ENCODE results near the gene TC2N.
"Not testable (repeated sequence)": the region's sequence is repeated elsewhere in the genome, so short reads cannot be mapped to it uniquely, and the experiment has no call there.

Gene TC2N

DNA sequence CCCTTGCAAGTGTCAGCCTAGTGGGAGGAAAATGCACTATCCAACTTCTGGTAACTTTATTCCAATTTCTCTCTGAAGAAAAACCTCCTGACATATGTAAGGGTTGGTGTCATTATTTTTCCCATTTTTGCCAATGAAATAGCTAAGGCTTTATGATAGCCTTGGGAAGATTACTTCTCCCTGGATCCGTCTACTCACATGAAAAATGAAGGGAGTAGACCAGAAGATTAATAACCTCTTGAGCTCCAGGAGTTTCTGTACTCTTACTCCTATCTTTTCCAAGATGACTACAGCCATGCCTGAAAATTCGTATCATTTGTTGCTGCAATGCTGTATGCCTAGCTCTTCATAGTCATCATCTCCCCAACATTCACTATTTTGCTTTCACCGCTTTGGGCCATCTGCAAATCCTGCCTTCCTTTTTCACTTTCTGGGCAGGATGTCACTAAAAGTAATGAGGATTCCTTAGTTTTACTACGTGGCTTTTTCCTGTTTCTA, 18.8 kb downstream of the TC2N start:
- H3K27ac ChIP-seq, result no peak overlapping the region
- TF ChIP-seq, protein P1, sequence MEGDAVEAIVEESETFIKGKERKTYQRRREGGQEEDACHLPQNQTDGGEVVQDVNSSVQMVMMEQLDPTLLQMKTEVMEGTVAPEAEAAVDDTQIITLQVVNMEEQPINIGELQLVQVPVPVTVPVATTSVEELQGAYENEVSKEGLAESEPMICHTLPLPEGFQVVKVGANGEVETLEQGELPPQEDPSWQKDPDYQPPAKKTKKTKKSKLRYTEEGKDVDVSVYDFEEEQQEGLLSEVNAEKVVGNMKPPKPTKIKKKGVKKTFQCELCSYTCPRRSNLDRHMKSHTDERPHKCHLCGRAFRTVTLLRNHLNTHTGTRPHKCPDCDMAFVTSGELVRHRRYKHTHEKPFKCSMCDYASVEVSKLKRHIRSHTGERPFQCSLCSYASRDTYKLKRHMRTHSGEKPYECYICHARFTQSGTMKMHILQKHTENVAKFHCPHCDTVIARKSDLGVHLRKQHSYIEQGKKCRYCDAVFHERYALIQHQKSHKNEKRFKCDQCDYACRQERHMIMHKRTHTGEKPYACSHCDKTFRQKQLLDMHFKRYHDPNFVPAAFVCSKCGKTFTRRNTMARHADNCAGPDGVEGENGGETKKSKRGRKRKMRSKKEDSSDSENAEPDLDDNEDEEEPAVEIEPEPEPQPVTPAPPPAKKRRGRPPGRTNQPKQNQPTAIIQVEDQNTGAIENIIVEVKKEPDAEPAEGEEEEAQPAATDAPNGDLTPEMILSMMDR (conservative IDR thresholded peaks at IDR 0.05), result no peak
- no peak for TF ChIP-seq ZFX (IDR thresholded peaks at IDR 0.05)

DNA sequence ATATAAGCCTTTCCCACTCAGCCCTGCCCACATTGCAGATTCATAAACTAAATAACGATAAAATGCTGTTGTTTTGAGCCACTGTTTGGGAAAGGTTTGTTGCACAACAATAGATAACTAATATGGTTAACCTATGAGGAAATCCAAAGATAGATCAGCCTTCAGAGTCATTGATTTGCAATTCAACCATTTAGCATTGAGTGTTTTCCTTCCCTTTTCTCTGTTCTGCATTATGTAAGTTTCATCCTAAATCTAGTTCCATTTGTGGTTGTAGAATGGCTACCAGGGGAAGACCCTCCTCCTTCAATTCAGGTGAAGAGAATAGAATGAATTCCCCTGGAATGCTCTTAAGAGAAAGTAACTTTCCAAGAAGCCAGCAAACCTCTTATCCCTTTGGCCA, 19.6 kb downstream of the TC2N start:
- H3K27ac ChIP-seq, result no peak overlapping the region
- TF ChIP-seq, protein P1 (conservative IDR thresholded peaks at IDR 0.05), result no peak
- no peak for TF ChIP-seq ZFX (IDR thresholded peaks at IDR 0.05)

DNA sequence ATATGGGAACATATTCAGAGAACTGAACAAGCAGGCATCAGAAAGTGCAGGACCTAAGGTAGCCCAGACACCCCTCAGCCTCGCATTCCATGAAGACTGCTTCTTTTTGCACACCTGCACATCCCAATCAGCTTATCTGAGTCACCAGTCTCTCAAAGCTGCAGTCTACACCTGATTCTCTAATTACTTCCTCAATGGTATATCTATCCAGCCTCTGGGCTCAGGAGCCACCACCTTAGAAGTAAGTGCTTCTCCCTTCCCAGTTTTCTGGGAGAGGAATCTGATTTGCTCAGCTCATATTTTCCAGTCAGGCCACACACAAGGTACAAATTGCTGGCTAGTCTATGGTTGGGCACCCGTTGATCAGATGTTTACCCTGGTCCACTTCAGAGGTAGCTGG, 21.7 kb downstream of the TC2N start:
- TF ChIP-seq ZFX (IDR thresholded peaks at IDR 0.05), result no peak
- TF ChIP-seq, protein P1 (conservative IDR thresholded peaks at IDR 0.05), result no peak

DNA sequence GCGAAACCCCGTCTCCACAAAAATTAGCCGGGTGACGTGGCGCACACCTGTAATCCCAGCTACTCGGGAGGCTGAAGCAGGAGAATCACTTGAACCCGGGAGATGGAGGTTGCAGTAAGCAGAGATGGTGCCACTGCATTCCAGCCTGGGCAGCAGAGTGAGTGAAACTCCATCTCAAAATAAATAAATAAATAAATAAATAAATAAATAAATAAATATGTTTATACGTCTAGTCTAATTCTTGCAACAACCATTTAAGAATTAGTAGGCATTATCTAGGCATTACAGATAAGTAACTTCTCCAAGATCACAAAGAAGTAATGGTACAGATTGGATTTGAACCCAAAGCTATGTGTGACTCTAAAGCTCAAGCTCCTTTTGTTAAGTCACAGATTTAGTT, 22.3 kb downstream of the TC2N start:
- not testable (repeated sequence) for H3K27ac ChIP-seq

More for the DNA sequence above, 21.7 kb downstream of the TC2N start:
- H3K27ac ChIP-seq, result no peak overlapping the region

GRCh38 chr14:91844029-91844428, 23.3 kb downstream of the TC2N start:
- TF ChIP-seq, protein P1 (conservative IDR thresholded peaks at IDR 0.05), result no peak
- TF ChIP-seq ZFX (IDR thresholded peaks at IDR 0.05), result no peak
- no peak overlapping the region for H3K27ac ChIP-seq

DNA sequence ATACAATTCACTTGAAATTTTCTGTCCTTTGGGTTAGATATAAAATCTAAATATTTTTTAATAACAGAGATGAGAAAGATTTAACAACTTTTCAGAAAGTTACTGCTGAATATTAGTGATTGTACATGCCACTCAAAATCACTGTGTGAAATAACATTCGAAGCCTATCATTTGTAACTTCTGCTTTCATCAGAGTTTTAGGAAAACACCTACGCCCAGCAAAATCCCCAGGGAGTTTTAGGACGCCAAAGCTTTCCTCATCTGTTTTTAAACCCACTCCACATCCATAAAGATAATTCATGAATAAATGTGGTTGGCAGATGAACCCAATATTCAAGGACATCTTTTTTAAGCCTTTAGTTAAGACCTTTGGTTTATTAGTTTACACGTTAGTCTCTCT, 23.9 kb downstream of the TC2N start:
- H3K27ac ChIP-seq, result no peak overlapping the region
- TF ChIP-seq, protein P1 (conservative IDR thresholded peaks at IDR 0.05), result no peak
- TF ChIP-seq ZFX (IDR thresholded peaks at IDR 0.05), result no peak

DNA sequence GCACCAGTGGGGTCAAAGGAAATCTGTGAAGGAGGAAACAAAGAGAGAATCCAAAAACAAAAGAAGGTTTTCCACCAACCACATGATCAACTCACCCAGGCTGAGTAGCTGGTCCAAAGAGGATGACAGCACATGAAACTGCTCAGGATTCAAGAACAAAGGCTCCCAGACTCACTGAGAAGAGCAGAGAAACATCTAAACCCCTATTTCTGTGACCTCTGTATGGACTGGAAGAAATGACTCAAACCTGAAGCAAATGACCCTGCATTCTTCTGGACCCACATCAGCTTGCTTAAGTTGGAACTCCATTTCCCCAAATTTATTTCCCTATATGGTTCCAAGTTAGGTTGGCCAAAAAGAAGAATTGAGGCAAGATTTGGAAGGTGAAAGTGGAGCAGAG, 26.3 kb downstream of the TC2N start:
- H3K27ac ChIP-seq, result no peak overlapping the region
- TF ChIP-seq, protein P1 (conservative IDR thresholded peaks at IDR 0.05), result no peak
- no peak for TF ChIP-seq ZFX (IDR thresholded peaks at IDR 0.05)

DNA sequence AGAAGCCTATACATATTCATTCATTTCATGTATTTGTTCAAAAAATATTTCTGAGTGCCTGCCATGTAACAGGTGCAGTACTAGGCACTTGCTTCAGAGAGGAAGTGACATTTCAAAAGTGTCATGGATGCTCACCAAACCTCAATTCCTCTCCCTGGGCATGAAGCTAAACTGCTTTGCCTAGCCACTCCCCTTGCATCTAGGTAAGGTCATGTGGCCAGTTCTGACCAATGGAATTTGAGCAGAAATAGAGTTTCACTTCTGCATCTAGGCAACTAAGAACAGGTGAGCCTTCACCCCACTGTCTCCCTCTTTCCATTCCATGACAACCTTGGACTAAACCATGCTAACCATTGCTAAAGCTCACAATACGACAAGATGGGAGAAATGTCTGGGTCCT, 27.6 kb downstream of the TC2N start:
- no peak for TF ChIP-seq ZFX (IDR thresholded peaks at IDR 0.05)
- TF ChIP-seq, protein P1 (conservative IDR thresholded peaks at IDR 0.05), result no peak
- no peak overlapping the region for H3K27ac ChIP-seq

All from C4-2B (cell line).